ENCODE data around the gene POU2F2. TPM values are rescaled to one million over a fixed set of nuclear protein-coding genes. Genes with fewer than 3 reads are reported as not detected.

The POU2F2 gene
- total RNA-seq, 1 donor from 2014 or later, result 2.5 TPM

- Mint-ChIP-seq H3K4me3 (peak overlapping the region; percentile 98), H3K27me3 (ENCODE audit: low read depth) (peaks cover 16% of the 10 kb centered on the region), H3K9me3 (no peaks in the 10 kb centered on the region), H3K4me1 (peaks cover 41% of the 10 kb centered on the region), H3K36me3 (ENCODE audit: low read depth) (peaks cover 3% of the 10 kb centered on the region), H3K27ac (ENCODE audit: unreplicated experiment) (peak overlapping the region; percentile 100)
- DNase-seq (ENCODE audit: low read depth, low spot score), result no peak
- TF ChIP-seq CTCF (conservative IDR thresholded peaks at IDR 0.05), result no peak
These were observed 57.5 kb downstream of the POU2F2 start for GRCh38 chr19:42074513-42075363.

GRCh38 chr19:42071247-42071646 lies 61.0 kb downstream of the POU2F2 start:
- TF ChIP-seq CTCF (conservative IDR thresholded peaks at IDR 0.05), result no peak
- Mint-ChIP-seq H3K4me1 (peaks cover 20% of the 10 kb centered on the region), H3K36me3 (ENCODE audit: low read depth) (no peaks in the 10 kb centered on the region), H3K9me3 (no peaks in the 10 kb centered on the region), H3K4me3 (no peak overlapping the region), H3K27me3 (ENCODE audit: low read depth) (peaks cover 16% of the 10 kb centered on the region), H3K27ac (ENCODE audit: unreplicated experiment) (no peak overlapping the region)
- DNase-seq (ENCODE audit: low read depth, low spot score), result no peak

- Mint-ChIP-seq H3K4me1 (peaks cover 10% of the 10 kb centered on the region), H3K9me3 (no peaks in the 10 kb centered on the region), H3K27me3 (ENCODE audit: low read depth) (peaks cover 16% of the 10 kb centered on the region), H3K36me3 (ENCODE audit: low read depth) (no peaks in the 10 kb centered on the region), H3K27ac (ENCODE audit: unreplicated experiment) (no peak within 1 kb of the TSS), H3K4me3 (peak within 1 kb of the TSS; percentile 58)
- no peak for DNase-seq (ENCODE audit: low read depth, low spot score)
- no peak for TF ChIP-seq CTCF (conservative IDR thresholded peaks at IDR 0.05)
These were observed 62.5 kb downstream of the POU2F2 start, which contains the start of gene GRIK5 for GRCh38 chr19:42069619-42070351. Gene GRIK5 (minus strand): TSS chr19:42070206. CDS start chr19:42065770, 4,436 bp downstream.

- no peak overlapping the region for H3K27ac Mint-ChIP-seq (ENCODE audit: unreplicated experiment)
- peaks cover 7% of the 10 kb centered on the region for H3K4me1 Mint-ChIP-seq
- no peak for TF ChIP-seq CTCF (conservative IDR thresholded peaks at IDR 0.05)
- no peaks in the 10 kb centered on the region for H3K9me3 Mint-ChIP-seq
- no peaks in the 10 kb centered on the region for H3K36me3 Mint-ChIP-seq (ENCODE audit: low read depth)
- no peak overlapping the region for H3K4me3 Mint-ChIP-seq
- no peak for DNase-seq (ENCODE audit: low read depth, low spot score)
- H3K27me3 Mint-ChIP-seq (ENCODE audit: low read depth), result peaks cover 16% of the 10 kb centered on the region
These were observed 63.3 kb downstream of the POU2F2 start for GRCh38 chr19:42068756-42069571.

GRCh38 chr19:42068361-42068755 lies 63.9 kb downstream of the POU2F2 start:
- Mint-ChIP-seq H3K4me3 (no peak overlapping the region), H3K27ac (ENCODE audit: unreplicated experiment) (no peak overlapping the region), H3K27me3 (ENCODE audit: low read depth) (peaks cover 16% of the 10 kb centered on the region), H3K36me3 (ENCODE audit: low read depth) (no peaks in the 10 kb centered on the region), H3K9me3 (no peaks in the 10 kb centered on the region), H3K4me1 (peaks cover 7% of the 10 kb centered on the region)
- DNase-seq (ENCODE audit: low read depth, low spot score), result no peak
- TF ChIP-seq CTCF (conservative IDR thresholded peaks at IDR 0.05), result no peak

All from neural crest cell (in vitro differentiated cells).